HCT116 (cell line): ENCODE data around the gene TAS2R39.

Experiments
- ATF3 ChIP-seq: IDR thresholded peaks from 2 replicates; pipeline ENCODE4 v1.6.1; 2012
- CTCF ChIP-seq, 3 experiments: fragments of 200-600 bp in 1 of 3; sonication (generic) in 1 of 3; IDR thresholded peaks in 2 of 3; conservative IDR thresholded peaks in 1 of 3; 2 replicates each; pipeline ENCODE4 v1.5.1; 2012 to 2017; ENCODE audit warnings: low read depth in 2 of 3, low read length in 2 of 3, antibody characterized with exemption in 1 of 3, borderline replicate concordance in 1 of 3, control low read depth in 1 of 3, mild to moderate bottlenecking in 1 of 3, mixed read lengths in 1 of 3, mixed run types in 1 of 3, moderate library complexity in 1 of 3; ENCODE audit not compliant: insufficient read depth in 1 of 3
- EZH2 ChIP-seq: fragments of 200-600 bp; sonication (generic); IDR thresholded peaks from 2 replicates; pipeline ENCODE4 v1.6.1; 2017; ENCODE audit warnings: antibody characterized with exemption, mixed run types
- JUND ChIP-seq: IDR thresholded peaks from 2 replicates; pipeline ENCODE4 v1.6.1; 2012
- MAX ChIP-seq: IDR thresholded peaks from 2 replicates; pipeline ENCODE4 v1.6.1; 2012
- POLR2A ChIP-seq: IDR thresholded peaks from 2 replicates; pipeline ENCODE4 v1.7.0; 2011; ENCODE audit warnings: borderline replicate concordance; ENCODE audit not compliant: insufficient read depth, insufficient read length; ENCODE audit errors: extremely low read depth
- POLR2AphosphoS5 ChIP-seq: IDR thresholded peaks from 2 replicates; pipeline ENCODE4 v1.6.1; 2011; ENCODE audit warnings: mild to moderate bottlenecking, low read depth, low read length, moderate library complexity
- SP1 ChIP-seq: IDR thresholded peaks from 2 replicates; pipeline ENCODE4 v1.6.1; 2012; ENCODE audit warnings: low read depth
- SRF ChIP-seq: IDR thresholded peaks from 2 replicates; pipeline ENCODE4 v1.6.1; 2012; ENCODE audit warnings: low read depth
- ZFX ChIP-seq: fragments of 450-650 bp; IDR thresholded peaks from 2 replicates; pipeline ENCODE4 v1.6.1; 2017
- ZNF274 ChIP-seq: fragments of 200-500 bp; sonication (Bioruptor generic); IDR thresholded peaks from 2 replicates; pipeline ENCODE4 v1.6.1; 2014; ENCODE audit warnings: mild to moderate bottlenecking, low read depth, low read length, inconsistent platforms

GRCh38 chr7:143217806-143218205, 34.6 kb downstream of the TAS2R39 start:
- TF ChIP-seq JUND (no peak), CTCF (IDR thresholded peaks at IDR 0.05 in 2 of 3, conservative IDR thresholded peaks at IDR 0.05 in 1 of 3; ENCODE audit: borderline replicate concordance in 1 of 3, insufficient read depth in 1 of 3, low read depth in 2 of 3, low read length in 2 of 3) (no peak), POLR2A (no peak), EZH2 (no peak), MAX (no peak), ATF3 (no peak), ZNF274 (no peak), SRF (no peak), SP1 (no peak), POLR2AphosphoS5 (no peak), ZFX (no peak)
